ENCODE results near the gene CLCN4.

Gene CLCN4

DNA sequence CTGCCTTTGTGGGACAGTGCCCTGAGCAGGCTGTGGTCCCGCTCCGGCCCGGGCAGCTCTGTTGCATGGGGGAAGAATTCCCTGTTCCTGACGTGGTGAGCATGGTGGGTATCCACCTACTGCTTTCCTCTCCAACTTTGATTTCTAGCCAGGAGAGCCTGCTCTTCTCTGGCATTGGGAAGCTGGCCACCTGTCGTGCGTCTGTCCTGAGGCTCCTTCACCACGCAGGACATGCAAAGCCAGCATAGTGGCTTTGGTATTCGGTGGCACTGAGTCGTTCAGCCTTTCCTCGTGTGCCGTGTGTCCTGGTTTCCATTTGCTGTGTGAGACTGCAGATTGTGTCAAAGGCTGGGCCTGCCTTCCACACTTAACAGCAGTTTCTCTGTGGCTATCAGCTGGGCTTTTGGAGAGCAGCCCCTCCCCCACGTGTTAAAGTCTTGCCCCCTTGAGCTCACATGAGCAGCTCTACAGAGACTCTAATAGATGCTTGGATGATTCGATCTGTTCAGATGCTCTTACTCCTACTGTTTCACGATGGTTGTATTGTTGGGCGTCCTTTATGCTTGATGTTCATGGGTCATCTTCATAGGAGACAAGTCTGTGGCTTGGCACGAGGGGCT lies 46.3 kb upstream of the CLCN4 start:
- no peaks in the 10 kb centered on the region for H3K9me3 ChIP-seq (ENCODE audit: control insufficient read depth, low read length)
- H3K4me1 ChIP-seq, result no peaks in the 10 kb centered on the region
- H3K27ac ChIP-seq, result no peak overlapping the region
- no peaks in the 10 kb centered on the region for H3K27me3 ChIP-seq (ENCODE audit: control insufficient read depth, insufficient read depth, low read length)
- no peak overlapping the region for H3K9ac ChIP-seq
- no peaks in the 10 kb centered on the region for H3K79me2 ChIP-seq
- no peaks in the 10 kb centered on the region for H3K36me3 ChIP-seq (ENCODE audit: control insufficient read depth, insufficient read depth, low read length)
- no peak overlapping the region for H3K4me2 ChIP-seq (ENCODE audit: low read length)
- TF ChIP-seq, protein P1, sequence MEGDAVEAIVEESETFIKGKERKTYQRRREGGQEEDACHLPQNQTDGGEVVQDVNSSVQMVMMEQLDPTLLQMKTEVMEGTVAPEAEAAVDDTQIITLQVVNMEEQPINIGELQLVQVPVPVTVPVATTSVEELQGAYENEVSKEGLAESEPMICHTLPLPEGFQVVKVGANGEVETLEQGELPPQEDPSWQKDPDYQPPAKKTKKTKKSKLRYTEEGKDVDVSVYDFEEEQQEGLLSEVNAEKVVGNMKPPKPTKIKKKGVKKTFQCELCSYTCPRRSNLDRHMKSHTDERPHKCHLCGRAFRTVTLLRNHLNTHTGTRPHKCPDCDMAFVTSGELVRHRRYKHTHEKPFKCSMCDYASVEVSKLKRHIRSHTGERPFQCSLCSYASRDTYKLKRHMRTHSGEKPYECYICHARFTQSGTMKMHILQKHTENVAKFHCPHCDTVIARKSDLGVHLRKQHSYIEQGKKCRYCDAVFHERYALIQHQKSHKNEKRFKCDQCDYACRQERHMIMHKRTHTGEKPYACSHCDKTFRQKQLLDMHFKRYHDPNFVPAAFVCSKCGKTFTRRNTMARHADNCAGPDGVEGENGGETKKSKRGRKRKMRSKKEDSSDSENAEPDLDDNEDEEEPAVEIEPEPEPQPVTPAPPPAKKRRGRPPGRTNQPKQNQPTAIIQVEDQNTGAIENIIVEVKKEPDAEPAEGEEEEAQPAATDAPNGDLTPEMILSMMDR (IDR thresholded peaks at IDR 0.05), result no peak
- no peak overlapping the region for H3K4me3 ChIP-seq (ENCODE audit: low read depth, low read length)
- no peak overlapping the region for H2AFZ ChIP-seq

DNA sequence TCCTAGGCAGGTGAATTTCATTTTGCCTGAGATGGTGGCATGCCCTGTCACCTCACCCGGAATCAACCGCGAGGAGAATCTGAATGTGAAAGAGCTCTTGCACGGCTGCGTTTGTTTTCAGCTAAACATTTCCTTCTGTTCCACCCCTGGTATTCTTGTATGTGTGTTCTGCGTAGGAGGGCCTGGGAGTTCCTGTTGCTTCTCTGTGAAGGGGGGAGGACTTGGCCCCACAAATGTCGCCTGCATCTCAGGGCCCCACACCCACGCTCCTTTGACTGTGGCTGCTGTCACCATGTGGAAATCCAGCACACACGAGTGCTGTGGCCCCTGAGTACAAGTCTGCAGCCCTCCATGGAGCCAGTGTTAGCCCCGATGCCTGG lies 45.8 kb upstream of the CLCN4 start:
- no peaks in the 10 kb centered on the region for H3K36me3 ChIP-seq (ENCODE audit: control insufficient read depth, insufficient read depth, low read length)
- H2AFZ ChIP-seq, result no peak overlapping the region
- H3K4me1 ChIP-seq, result no peaks in the 10 kb centered on the region
- no peak overlapping the region for H3K9ac ChIP-seq
- TF ChIP-seq, protein P1 (IDR thresholded peaks at IDR 0.05), result no peak
- H3K4me2 ChIP-seq (ENCODE audit: low read length), result no peak overlapping the region
- no peak overlapping the region for H3K4me3 ChIP-seq (ENCODE audit: low read depth, low read length)
- H3K27me3 ChIP-seq (ENCODE audit: control insufficient read depth, insufficient read depth, low read length), result no peaks in the 10 kb centered on the region
- no peaks in the 10 kb centered on the region for H3K9me3 ChIP-seq (ENCODE audit: control insufficient read depth, low read length)
- no peak overlapping the region for H3K27ac ChIP-seq
- no peaks in the 10 kb centered on the region for H3K79me2 ChIP-seq

DNA sequence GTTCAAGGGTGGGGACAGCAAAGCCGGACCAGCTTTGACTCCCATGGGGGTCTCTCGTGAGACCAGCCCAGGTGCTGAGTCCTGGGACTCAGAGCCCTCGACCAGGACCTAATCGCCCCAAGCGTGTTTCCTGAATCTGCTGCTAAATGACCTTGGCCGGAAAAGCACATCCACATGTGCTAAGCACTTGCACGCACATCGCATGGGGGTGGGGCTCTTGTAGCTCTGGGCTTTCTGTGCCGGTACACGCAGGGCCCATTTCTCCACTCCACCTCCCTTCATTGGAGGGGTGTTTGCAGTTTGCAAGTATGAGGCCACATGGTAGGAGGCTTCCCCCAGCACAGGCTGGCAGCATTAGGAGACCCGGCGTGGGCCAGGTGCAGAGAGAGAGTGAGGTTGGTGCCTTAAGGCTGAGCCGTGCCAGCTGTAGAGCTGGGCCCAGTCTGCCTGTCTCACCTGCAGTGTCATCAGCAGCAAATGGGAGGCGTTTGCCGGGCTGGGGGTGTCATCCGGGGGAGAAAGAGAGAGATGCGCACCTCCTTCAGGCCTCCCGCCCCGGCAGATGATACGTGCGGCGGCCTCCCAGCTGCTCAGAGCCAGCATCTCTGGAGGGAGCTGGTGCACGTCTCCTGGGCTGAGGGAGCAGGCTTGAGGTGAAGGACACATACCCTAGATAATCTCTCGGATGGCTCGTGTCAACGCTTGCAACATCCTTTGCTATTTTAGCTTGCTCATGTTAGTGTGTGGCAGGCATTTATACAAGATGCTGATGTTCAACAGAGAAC lies 45.2 kb upstream of the CLCN4 start:
- Histone ChIP-seq H3K27ac (no peak overlapping the region), H2AFZ (no peak overlapping the region), H3K4me2 (ENCODE audit: low read length) (no peak overlapping the region), H3K27me3 (ENCODE audit: control insufficient read depth, insufficient read depth, low read length) (no peaks in the 10 kb centered on the region), H3K36me3 (ENCODE audit: control insufficient read depth, insufficient read depth, low read length) (no peaks in the 10 kb centered on the region), H3K4me3 (ENCODE audit: low read depth, low read length) (no peak overlapping the region), H3K79me2 (no peaks in the 10 kb centered on the region), H3K9me3 (ENCODE audit: control insufficient read depth, low read length) (no peaks in the 10 kb centered on the region), H3K9ac (no peak overlapping the region), H3K4me1 (no peaks in the 10 kb centered on the region)
- TF ChIP-seq, protein P1 (IDR thresholded peaks at IDR 0.05), result no peak

DNA sequence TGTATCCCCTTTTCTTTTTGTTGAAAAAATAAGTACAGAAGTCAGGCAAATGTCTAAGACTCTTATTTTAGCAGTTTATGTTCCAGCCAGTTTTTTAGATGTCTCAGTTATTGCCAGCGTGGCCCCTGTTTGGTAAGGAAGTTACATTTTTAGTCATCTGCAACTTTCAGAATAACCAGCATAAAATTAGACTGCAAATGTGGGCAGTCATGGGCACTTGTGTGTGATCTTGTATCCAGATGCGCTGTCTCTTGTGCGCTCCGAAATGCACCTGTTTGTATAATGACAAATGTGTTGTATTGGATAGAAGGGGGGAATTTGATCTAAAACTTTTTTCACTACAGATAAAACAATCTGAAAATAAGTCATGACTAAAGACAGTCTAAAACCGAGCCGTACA lies 44.3 kb upstream of the CLCN4 start:
- no peaks in the 10 kb centered on the region for H3K79me2 ChIP-seq
- no peak overlapping the region for H3K4me2 ChIP-seq (ENCODE audit: low read length)
- no peak overlapping the region for H3K9ac ChIP-seq
- no peaks in the 10 kb centered on the region for H3K27me3 ChIP-seq (ENCODE audit: control insufficient read depth, insufficient read depth, low read length)
- no peaks in the 10 kb centered on the region for H3K36me3 ChIP-seq (ENCODE audit: control insufficient read depth, insufficient read depth, low read length)
- no peak overlapping the region for H2AFZ ChIP-seq
- H3K4me3 ChIP-seq (ENCODE audit: low read depth, low read length), result no peak overlapping the region
- H3K9me3 ChIP-seq (ENCODE audit: control insufficient read depth, low read length), result no peaks in the 10 kb centered on the region
- H3K27ac ChIP-seq, result no peak overlapping the region
- TF ChIP-seq, protein P1 (IDR thresholded peaks at IDR 0.05), result no peak
- H3K4me1 ChIP-seq, result no peaks in the 10 kb centered on the region

DNA sequence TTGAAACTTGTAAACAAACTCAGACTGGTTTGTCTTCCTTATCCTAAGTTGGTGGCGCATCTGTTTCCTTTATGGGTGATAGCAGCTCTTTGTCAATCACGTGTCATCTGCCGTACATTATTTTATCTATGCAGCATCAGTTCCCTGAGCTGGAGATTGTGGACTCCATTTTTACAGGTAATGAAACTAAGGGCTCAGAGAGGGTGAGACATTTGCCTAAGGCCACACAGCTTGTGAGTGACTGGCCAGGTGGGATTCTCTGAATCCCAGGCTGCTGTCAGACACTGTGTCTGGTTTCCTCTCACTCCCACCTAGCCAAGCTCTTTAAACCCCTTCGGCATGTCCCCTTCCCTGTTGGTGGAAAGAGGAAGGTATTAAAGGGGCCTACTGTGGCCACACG lies 41.7 kb upstream of the CLCN4 start:
- H3K36me3 ChIP-seq (ENCODE audit: control insufficient read depth, insufficient read depth, low read length), result no peaks in the 10 kb centered on the region

More for the DNA sequence above, 41.7 kb upstream of the CLCN4 start:
- no peaks in the 10 kb centered on the region for H3K79me2 ChIP-seq
- no peak overlapping the region for H2AFZ ChIP-seq
- no peaks in the 10 kb centered on the region for H3K9me3 ChIP-seq (ENCODE audit: control insufficient read depth, low read length)
- no peaks in the 10 kb centered on the region for H3K4me1 ChIP-seq
- no peaks in the 10 kb centered on the region for H3K27me3 ChIP-seq (ENCODE audit: control insufficient read depth, insufficient read depth, low read length)
- no peak overlapping the region for H3K9ac ChIP-seq
- H3K27ac ChIP-seq, result no peak overlapping the region
- no peak overlapping the region for H3K4me3 ChIP-seq (ENCODE audit: low read depth, low read length)
- H3K4me2 ChIP-seq (ENCODE audit: low read length), result no peak overlapping the region
- TF ChIP-seq, protein P1 (IDR thresholded peaks at IDR 0.05), result no peak

All from parathyroid adenoma (tissue), 2 donors.